H1 (cell line): ENCODE results near the gene INPP4A. TPM values are rescaled to one million over a fixed set of nuclear protein-coding genes. Genes with fewer than 3 reads are reported as not detected.

ENCODE experiments used
- CTCF ChIA-PET: fragments of 300-600 bp; sonication (Branson Sonifier 250); formaldehyde crosslinking; loops from one replicate; lab custom pipeline; 2021; ENCODE audit not compliant: partially characterized antibody; lab: Charles Lee
- POLR2A ChIA-PET: fragments of 300-600 bp; sonication (Branson Sonifier 250); formaldehyde crosslinking; loops from one replicate; lab custom pipeline; 2021; ENCODE audit warnings: inconsistent platforms; ENCODE audit not compliant: partially characterized antibody; lab: Charles Lee
- DNase-seq, 2 experiments: peaks; one replicate each; pipeline versions ENCODE4 v3.0.0 to v3.0.0-alpha.2; 2010 to 2022; ENCODE audit warnings: low spot score in 2 of 2, low read depth in 1 of 2, mixed read lengths in 1 of 2
- FAIRE-seq: peaks from 2 replicates; lab custom pipeline; 2011; peaks lifted over from hg19 to GRCh38; lab: Jason Lieb, UNC
- H2AFZ ChIP-seq: 2 replicates; pipeline ENCODE4 v1.8.1; 2012; ENCODE audit warnings: low read length, inconsistent platforms
- H2AK5ac ChIP-seq: 2 replicates; pipeline ENCODE4 v1.6.1; 2013; ENCODE audit warnings: low read depth, low read length
- H2BK120ac ChIP-seq: replicated peaks from 2 replicates; pipeline ENCODE3; 2013; ENCODE audit warnings: low read depth, low read length, inconsistent platforms
- H2BK12ac ChIP-seq: 2 replicates; pipeline ENCODE4 v1.6.1; 2013; ENCODE audit warnings: low read depth, low read length
- H2BK15ac ChIP-seq: 2 replicates; pipeline ENCODE4 v1.6.1; 2013; ENCODE audit warnings: low read length
- H2BK20ac ChIP-seq: 2 replicates; pipeline ENCODE4 v1.6.1; 2013; ENCODE audit warnings: low read length
- H2BK5ac ChIP-seq: 2 replicates; pipeline ENCODE4 v1.6.1; 2013; ENCODE audit warnings: low read depth, low read length
- H3K14ac ChIP-seq: 2 replicates; pipeline ENCODE4 v1.6.1; 2013; ENCODE audit warnings: inconsistent platforms; ENCODE audit not compliant: insufficient read length
- H3K18ac ChIP-seq: 2 replicates; pipeline ENCODE4 v1.6.1; 2013; ENCODE audit warnings: low read length; ENCODE audit errors: extremely low read depth
- H3K23ac ChIP-seq: 2 replicates; pipeline ENCODE4 v1.6.1; 2013; ENCODE audit warnings: inconsistent platforms; ENCODE audit not compliant: insufficient read length
- H3K23me2 ChIP-seq: 2 replicates; pipeline ENCODE4 v1.6.1; 2013; ENCODE audit warnings: low read depth, low read length
- H3K27ac ChIP-seq: 2 replicates; pipeline ENCODE4 v1.6.1; 2011; ENCODE audit warnings: low read depth, low read length, inconsistent platforms
- H3K27me3 ChIP-seq, 4 experiments: replicated peaks in 1 of 4; 1 replicate in 1 of 4; 2 replicates in 3 of 4; pipeline versions ENCODE4 v1.6.1 to v1.8.1; 2011 to 2013; ENCODE audit warnings: low read length in 3 of 4, mild to moderate bottlenecking in 3 of 4, inconsistent platforms in 2 of 4, mixed read lengths in 2 of 4, moderate library complexity in 1 of 4; ENCODE audit not compliant: control insufficient read depth in 3 of 4, insufficient read depth in 3 of 4; ENCODE audit errors: extremely low read depth in 1 of 4
- H3K36me3 ChIP-seq, 4 experiments: 2 replicates each; pipeline versions ENCODE4 v1.6.1 to v1.8.1; 2011 to 2013; ENCODE audit warnings: mild to moderate bottlenecking in 4 of 4, low read length in 3 of 4, moderate library complexity in 2 of 4, control low read depth in 1 of 4, inconsistent platforms in 1 of 4; ENCODE audit not compliant: insufficient read depth in 4 of 4, control insufficient read depth in 2 of 4
- H3K4ac ChIP-seq: replicated peaks from 2 replicates; pipeline ENCODE3; 2013; ENCODE audit warnings: low read length, low read depth, mixed read lengths, inconsistent platforms; ENCODE audit not compliant: insufficient read length
- H3K4me1 ChIP-seq, 4 experiments: replicated peaks in 1 of 4; 1 replicate in 1 of 4; 2 replicates in 3 of 4; pipeline versions ENCODE4 v1.6.1 to v1.8.1; 2011 to 2013; ENCODE audit warnings: low read length in 3 of 4, inconsistent platforms in 2 of 4, mixed read lengths in 1 of 4; ENCODE audit not compliant: insufficient read depth in 4 of 4, control insufficient read depth in 3 of 4
- H3K4me2 ChIP-seq, 2 experiments: 2 replicates each; pipeline versions ENCODE4 v1.6.1 to v1.8.1; 2011 to 2013; ENCODE audit warnings: low read depth in 2 of 2, low read length in 2 of 2, control low read depth in 1 of 2, inconsistent platforms in 1 of 2, mild to moderate bottlenecking in 1 of 2; ENCODE audit not compliant: insufficient read depth in 1 of 2
- H3K4me3 ChIP-seq, 4 experiments: fragments of 200-600, 300-600 bp in 1 of 4; sonication (generic), shearing (Covaris generic), sonication (Bioruptor Twin) in 1 of 4; 2 replicates each; pipeline versions ENCODE4 v1.5.1 to v1.8.1; 2011 to 2016; ENCODE audit warnings: low read length in 4 of 4, low read depth in 3 of 4, control low read depth in 2 of 4, inconsistent platforms in 2 of 4, mild to moderate bottlenecking in 2 of 4, mixed read lengths in 1 of 4, moderate library complexity in 1 of 4; ENCODE audit not compliant: insufficient read depth in 2 of 4; ENCODE audit errors: extremely low read depth in 1 of 4
- H3K56ac ChIP-seq: replicated peaks from 2 replicates; pipeline ENCODE3; 2013; ENCODE audit warnings: low read depth, mild to moderate bottlenecking, mixed read lengths, low read length, inconsistent platforms; ENCODE audit not compliant: insufficient read length
- H3K79me1 ChIP-seq: 2 replicates; pipeline ENCODE4 v1.6.1; 2013; ENCODE audit warnings: low read depth, low read length, control low read depth
- H3K79me2 ChIP-seq, 2 experiments: 2 replicates each; pipeline versions ENCODE4 v1.6.1 to v1.8.1; 2012 to 2013; ENCODE audit warnings: low read length in 2 of 2, mild to moderate bottlenecking in 2 of 2, inconsistent platforms in 1 of 2; ENCODE audit not compliant: insufficient read depth in 2 of 2, control insufficient read depth in 1 of 2
- H3K9ac ChIP-seq, 4 experiments: replicated peaks in 1 of 4; 1 replicate in 1 of 4; 2 replicates in 3 of 4; pipeline versions ENCODE4 v1.6.1 to v1.8.1; 2011 to 2013; ENCODE audit warnings: low read depth in 3 of 4, low read length in 3 of 4, control low read depth in 2 of 4, mild to moderate bottlenecking in 2 of 4, moderate library complexity in 2 of 4, inconsistent platforms in 1 of 4; ENCODE audit errors: extremely low read depth in 1 of 4
- H3K9me3 ChIP-seq, 2 experiments: 2 replicates each; pipeline versions ENCODE4 v1.6.1 to v1.8.1; 2012 to 2013; ENCODE audit warnings: mild to moderate bottlenecking in 2 of 2, moderate library complexity in 2 of 2, control low read depth in 1 of 2, inconsistent platforms in 1 of 2, low read depth in 1 of 2, low read length in 1 of 2, mixed read lengths in 1 of 2; ENCODE audit not compliant: insufficient read depth in 2 of 2
- H4K20me1 ChIP-seq, 2 experiments: replicated peaks in 1 of 2; 2 replicates each; pipeline versions ENCODE3 to v1.8.1; 2011 to 2013; ENCODE audit warnings: inconsistent platforms in 2 of 2, low read length in 2 of 2, mild to moderate bottlenecking in 1 of 2; ENCODE audit not compliant: insufficient read depth in 2 of 2, control insufficient read depth in 1 of 2
- H4K5ac ChIP-seq: 2 replicates; pipeline ENCODE4 v1.6.1; 2013; ENCODE audit warnings: low read length, low read depth, mixed read lengths, inconsistent platforms; ENCODE audit not compliant: insufficient read length
- H4K8ac ChIP-seq: 2 replicates; pipeline ENCODE4 v1.8.0; 2013; ENCODE audit warnings: mild to moderate bottlenecking, moderate library complexity, low read length, inconsistent platforms; ENCODE audit not compliant: insufficient read depth; ENCODE audit errors: extremely low read depth
- H4K91ac ChIP-seq: replicated peaks from 2 replicates; pipeline ENCODE3; 2013; ENCODE audit warnings: low read length, mixed read lengths, inconsistent platforms; ENCODE audit not compliant: insufficient read length
- SIRT6 ChIP-seq: IDR thresholded peaks from one replicate; pipeline ENCODE4 v1.7.1; 2012; ENCODE audit warnings: low read length, inconsistent platforms
- WGBS, 2 experiments: shearing (Covaris generic) in 1 of 2; methylation state at CpG; one replicate each; pipeline versions ENCODE4 v1.1.6 to v1.1.7; 2013 to 2015; ENCODE audit warnings: low lambda C conversion rate in 2 of 2, mixed read lengths in 2 of 2, inconsistent platforms in 1 of 2, low coverage in 1 of 2, missing lambda C conversion rate in 1 of 2; ENCODE audit not compliant: insufficient replicate concordance in 2 of 2, insufficient coverage in 1 of 2, insufficient read length in 1 of 2; ENCODE audit errors: extremely low coverage in 1 of 2, missing lambda C conversion rate in 1 of 2; 5-methylcytosine and 5-hydroxymethylcytosine counted together
- polyA plus RNA-seq, 7 experiments: library from polyadenylated mRNA; depleted of rRNA in 3 of 7; stranded (reverse) in 5 of 7; unstranded in 2 of 7; fragments of >200 nt in 5 of 7; fragments of 200-250 nt in 2 of 7; gene quantifications; 1 replicate in 5 of 7; 2 replicates in 1 of 7; 4 replicates in 1 of 7; pipeline versions ENCODE4 v1.2.1 to v1.2.3, GENCODE V29; 2011 to 2013; ENCODE audit warnings: missing spikeins in 2 of 7, mixed read lengths in 2 of 7
- total RNA-seq: library from RNA; stranded (reverse); fragmentation: NEBNext Ultra II Directional; extraction: Animal tissue kit (Norgen Biotek cat#: 25700); gene quantifications from 2 replicates; pipeline ENCODE4 v1.2.1, GENCODE V29; 2021

The INPP4A gene
- total and polyA plus RNA-seq, 2 of the 8 experiments (the other 6 are each of a cell fraction or from before 2014, with no cell fraction given), result 25.6 to 34.3 TPM

DNA sequence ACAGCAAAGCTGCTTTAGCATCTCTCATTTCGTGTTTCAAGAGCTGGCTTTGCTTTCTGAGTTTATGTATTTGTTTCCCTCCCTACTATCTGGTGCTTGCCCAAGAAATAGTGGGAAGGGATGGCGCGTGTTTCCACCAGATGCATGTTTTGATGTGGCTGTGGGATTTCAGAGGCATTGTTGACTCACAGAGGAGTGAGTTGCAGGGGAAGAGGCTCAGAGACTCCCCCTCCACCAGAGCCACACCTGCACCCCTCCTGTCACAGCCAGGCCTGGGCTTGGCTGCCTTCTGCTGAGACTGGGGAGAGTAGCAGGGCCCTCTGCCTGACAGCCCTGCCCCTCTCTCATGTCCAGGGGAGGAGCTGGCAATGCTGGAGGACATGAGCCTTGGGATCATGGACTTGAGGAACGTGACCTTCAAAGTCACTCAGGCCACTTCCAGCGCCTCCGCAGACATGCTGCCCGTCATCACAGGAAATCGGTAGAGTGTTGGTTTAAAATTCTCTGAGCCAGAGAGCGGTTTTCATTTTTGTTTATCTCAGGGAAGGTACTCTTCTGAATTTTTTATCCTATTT, 120.7 kb downstream of the INPP4A start:
- Histone ChIP-seq H3K23ac (no peak overlapping the region), H2BK12ac (no peak overlapping the region), H2BK5ac (no peak overlapping the region), H3K56ac (no peak overlapping the region), H3K4me2 (no peak overlapping the region), H3K4ac (no peak overlapping the region), H2BK20ac (no peak overlapping the region), H4K20me1 (peaks cover 0 to 3% of the 10 kb centered on the region in 2 experiments), H4K8ac (no peak overlapping the region), H3K18ac (no peak overlapping the region), H2BK15ac (no peak overlapping the region), H3K36me3 (peaks cover 9 to 46% (median 28%) of the 10 kb centered on the region in 4 experiments; a peak in 7 of 8 replicates), H2AK5ac (no peak overlapping the region), H3K4me3 (no peak overlapping the region), H4K5ac (no peak overlapping the region), H3K79me1 (no peaks in the 10 kb centered on the region), H3K9me3 (no peaks in the 10 kb centered on the region), H3K27ac (no peak overlapping the region), H2AFZ (no peak overlapping the region), H2BK120ac (no peak overlapping the region), H3K23me2 (no peaks in the 10 kb centered on the region), H3K14ac (no peak overlapping the region), H4K91ac (no peak overlapping the region), H3K27me3 (no peaks in the 10 kb centered on the region), H3K79me2 (no peaks in the 10 kb centered on the region), H3K9ac (no peak overlapping the region), H3K4me1 (no peaks in the 10 kb centered on the region)
- ChIA-PET CTCF (no interaction called here), POLR2A (no interaction called here)
- WGBS, 2 experiments, result 90% methylated on average over 9 of the region's 9 CpGs; no CpG with 5 or more reads in 1 of the 2 experiments
- FAIRE-seq (no peak), DNase-seq (no peak)
- TF ChIP-seq SIRT6, result no peak
